GM20000 (cell line): Measurements from ENCODE around the gene STK25.

Experiments used
- DNase-seq: peaks from one replicate; pipeline ENCODE4 v3.0.0; 2012; ENCODE audit warnings: low spot score
- CTCF ChIP-seq: IDR thresholded peaks from 2 replicates; pipeline ENCODE4 v1.5.1; 2012; ENCODE audit warnings: mild to moderate bottlenecking, control low read depth; ENCODE audit errors: extremely low read depth, missing control alignments

STK25 gene

GRCh38 chr2:241490825-241491506 lies 17.4 kb downstream of the STK25 start:
- no peak for TF ChIP-seq CTCF

GRCh38 chr2:241489733-241490680 lies 18.4 kb downstream of the STK25 start:
- DNase-seq, result no peak
- no peak for TF ChIP-seq CTCF

More at GRCh38 chr2:241490825-241491506, 17.4 kb downstream of the STK25 start:
- no peak for DNase-seq

GRCh38 chr2:241489088-241489487 lies 19.3 kb downstream of the STK25 start:
- TF ChIP-seq CTCF, result no peak
- DNase-seq, result no peak

DNA sequence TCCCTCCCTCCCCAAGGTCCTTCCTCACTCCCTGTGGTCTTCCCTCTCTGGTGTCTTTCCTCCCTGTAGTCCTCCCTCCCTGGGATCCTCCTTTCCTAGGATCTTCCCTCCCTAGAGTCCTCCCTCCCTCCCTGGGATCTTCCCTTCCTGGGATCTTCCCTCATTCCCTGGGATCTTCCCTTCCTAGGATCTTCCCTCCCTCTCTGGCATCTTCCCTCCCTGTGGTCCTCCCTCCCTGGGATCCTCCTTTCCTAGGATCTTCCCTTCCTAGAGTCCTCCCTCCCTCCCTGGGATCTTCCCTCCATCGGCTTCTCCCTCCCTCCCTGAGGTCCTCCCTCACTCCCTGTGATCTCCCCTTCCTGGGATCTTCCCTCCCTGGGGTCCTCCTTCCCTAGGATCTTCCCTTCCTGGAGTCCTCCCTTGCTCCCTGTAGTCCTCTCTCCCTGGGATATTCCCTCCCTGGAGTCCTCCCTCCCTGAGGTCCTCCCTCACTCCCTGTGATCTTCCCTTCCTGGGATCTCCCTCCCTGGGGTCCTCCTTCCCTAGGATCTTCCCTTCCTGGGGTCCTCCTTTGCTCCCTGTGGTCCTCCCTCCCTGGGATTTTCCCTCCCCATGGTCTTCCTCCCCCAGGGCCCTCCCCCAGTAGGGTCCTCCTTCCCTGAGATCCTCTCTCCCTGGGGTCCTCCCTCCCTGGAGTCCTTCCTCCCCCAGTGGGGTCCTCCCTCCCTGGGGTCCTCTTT lies 23.0 kb downstream of the STK25 start:
- no peak for DNase-seq
- no peak for TF ChIP-seq CTCF

DNA sequence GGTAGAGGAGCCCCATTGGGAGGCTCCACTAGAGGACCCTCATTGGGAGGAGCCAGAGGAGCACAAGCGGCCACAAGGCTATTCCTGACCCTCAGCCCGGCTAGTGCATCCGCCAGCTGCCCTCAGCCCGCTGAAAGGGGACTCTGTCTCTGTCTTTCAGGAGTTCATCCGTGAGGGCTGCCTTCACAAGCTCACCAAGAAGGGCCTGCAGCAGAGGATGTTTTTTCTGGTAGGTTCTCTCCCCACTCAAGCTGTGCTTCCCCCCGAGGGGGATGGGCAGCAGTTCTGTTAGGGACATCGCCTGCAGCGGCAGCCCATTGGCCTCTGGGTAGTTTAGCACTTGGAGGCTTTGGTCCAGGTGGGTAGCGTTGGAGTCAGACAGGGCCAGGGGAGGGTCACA lies 25.1 kb downstream of the STK25 start:
- no peak for DNase-seq
- no peak for TF ChIP-seq CTCF

- no peak for DNase-seq
These were observed 26.0 kb downstream of the STK25 start for GRCh38 chr2:241482126-241482955.

More at GRCh38 chr2:241482126-241482955, 26.0 kb downstream of the STK25 start:
- TF ChIP-seq CTCF, result no peak
